Gastroesophageal sphincter (tissue), 4 donors: Measurements from ENCODE around the gene DHX34. TPM values are rescaled to one million over a fixed set of nuclear protein-coding genes. Genes with fewer than 3 reads are reported as not detected.
"Not testable (repeated sequence)": the region's sequence is repeated elsewhere in the genome, so short reads cannot be mapped to it uniquely, and the experiment has no call there.

Experiments used
- ATAC-seq: fragments of 150-250 bp; one replicate; pipeline ENCODE4 v1.9.1; 2016; ENCODE audit warnings: mild to moderate bottlenecking, moderate library complexity
- H3K27ac ChIP-seq, 4 donors: fragments of 200-600 bp; sonication (generic) in 3 of 4; 1 replicate in 3 of 4; 2 replicates in 1 of 4; pipeline ENCODE4 v1.5.1; 2016 to 2019
- H3K27me3 ChIP-seq: fragments of 200-600 bp; sonication (generic); one replicate; pipeline ENCODE4 v1.5.1; 2019
- H3K36me3 ChIP-seq, 2 donors: fragments of 200-600 bp; sonication (generic); one replicate each; pipeline ENCODE4 v1.5.1; 2019; ENCODE audit warnings: control low read depth in 1 of 2
- H3K4me1 ChIP-seq, 3 donors: fragments of 200-600 bp; sonication (generic); 1 replicate in 2 of 3; 2 replicates in 1 of 3; pipeline ENCODE4 v1.5.1; 2016 to 2019; ENCODE audit warnings: control low read depth in 2 of 3
- H3K4me3 ChIP-seq, 2 donors: fragments of 200-600 bp; sonication (generic); one replicate each; pipeline ENCODE4 v1.5.1; 2019; ENCODE audit warnings: mild to moderate bottlenecking in 1 of 2, moderate library complexity in 1 of 2
- H3K9me3 ChIP-seq, 3 donors: fragments of 200-600 bp; sonication (generic); one replicate each; pipeline ENCODE4 v1.5.1; 2017 to 2019; ENCODE audit warnings: control low read depth in 2 of 3
- EP300 ChIP-seq: sonication (generic); formaldehyde crosslinking; IDR thresholded peaks from one replicate; pipeline ENCODE4 v1.6.1; 2017; ENCODE audit warnings: antibody characterized with exemption, mild to moderate bottlenecking
- POLR2A ChIP-seq, 2 donors: fragments of 450-650 bp; IDR thresholded peaks; one replicate each; pipeline ENCODE4 v1.6.1; 2017; ENCODE audit warnings: antibody characterized with exemption in 2 of 2, mild to moderate bottlenecking in 2 of 2, moderate library complexity in 1 of 2
- POLR2AphosphoS5 ChIP-seq: sonication (generic); formaldehyde crosslinking; IDR thresholded peaks from one replicate; pipeline ENCODE4 v1.6.1; 2017; ENCODE audit warnings: antibody characterized with exemption
- WGBS, 2 donors: methylation state at CpG; one replicate each; pipeline ENCODE4 v1.1.5; 2018; ENCODE audit warnings: low coverage in 1 of 2; 5-methylcytosine and 5-hydroxymethylcytosine counted together
- total RNA-seq, 4 donors: library from RNA; depleted of rRNA; stranded (reverse); fragments of >200 nt; gene quantifications; one replicate each; pipeline ENCODE4 v1.1.0, GENCODE V29; 2016
- TF ChIP-seq, protein P1 (sequence below), 4 experiments: fragments of 200-600 bp in 2 of 4; fragments of 450-650 bp in 2 of 4; sonication (generic) in 1 of 4; IDR thresholded peaks; one replicate each; pipeline ENCODE4 v1.5.1; 2017 to 2019; ENCODE audit warnings: antibody characterized with exemption in 4 of 4, mild to moderate bottlenecking in 2 of 4, moderate library complexity in 2 of 4

The DHX34 gene, protein sequence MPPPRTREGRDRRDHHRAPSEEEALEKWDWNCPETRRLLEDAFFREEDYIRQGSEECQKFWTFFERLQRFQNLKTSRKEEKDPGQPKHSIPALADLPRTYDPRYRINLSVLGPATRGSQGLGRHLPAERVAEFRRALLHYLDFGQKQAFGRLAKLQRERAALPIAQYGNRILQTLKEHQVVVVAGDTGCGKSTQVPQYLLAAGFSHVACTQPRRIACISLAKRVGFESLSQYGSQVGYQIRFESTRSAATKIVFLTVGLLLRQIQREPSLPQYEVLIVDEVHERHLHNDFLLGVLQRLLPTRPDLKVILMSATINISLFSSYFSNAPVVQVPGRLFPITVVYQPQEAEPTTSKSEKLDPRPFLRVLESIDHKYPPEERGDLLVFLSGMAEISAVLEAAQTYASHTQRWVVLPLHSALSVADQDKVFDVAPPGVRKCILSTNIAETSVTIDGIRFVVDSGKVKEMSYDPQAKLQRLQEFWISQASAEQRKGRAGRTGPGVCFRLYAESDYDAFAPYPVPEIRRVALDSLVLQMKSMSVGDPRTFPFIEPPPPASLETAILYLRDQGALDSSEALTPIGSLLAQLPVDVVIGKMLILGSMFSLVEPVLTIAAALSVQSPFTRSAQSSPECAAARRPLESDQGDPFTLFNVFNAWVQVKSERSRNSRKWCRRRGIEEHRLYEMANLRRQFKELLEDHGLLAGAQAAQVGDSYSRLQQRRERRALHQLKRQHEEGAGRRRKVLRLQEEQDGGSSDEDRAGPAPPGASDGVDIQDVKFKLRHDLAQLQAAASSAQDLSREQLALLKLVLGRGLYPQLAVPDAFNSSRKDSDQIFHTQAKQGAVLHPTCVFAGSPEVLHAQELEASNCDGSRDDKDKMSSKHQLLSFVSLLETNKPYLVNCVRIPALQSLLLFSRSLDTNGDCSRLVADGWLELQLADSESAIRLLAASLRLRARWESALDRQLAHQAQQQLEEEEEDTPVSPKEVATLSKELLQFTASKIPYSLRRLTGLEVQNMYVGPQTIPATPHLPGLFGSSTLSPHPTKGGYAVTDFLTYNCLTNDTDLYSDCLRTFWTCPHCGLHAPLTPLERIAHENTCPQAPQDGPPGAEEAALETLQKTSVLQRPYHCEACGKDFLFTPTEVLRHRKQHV
- 10 to 100 TPM in 2 of 4 donors, 1 to 10 TPM in 2; 8.7 to 16.0 (median 12.3) TPM for total RNA-seq

DNA sequence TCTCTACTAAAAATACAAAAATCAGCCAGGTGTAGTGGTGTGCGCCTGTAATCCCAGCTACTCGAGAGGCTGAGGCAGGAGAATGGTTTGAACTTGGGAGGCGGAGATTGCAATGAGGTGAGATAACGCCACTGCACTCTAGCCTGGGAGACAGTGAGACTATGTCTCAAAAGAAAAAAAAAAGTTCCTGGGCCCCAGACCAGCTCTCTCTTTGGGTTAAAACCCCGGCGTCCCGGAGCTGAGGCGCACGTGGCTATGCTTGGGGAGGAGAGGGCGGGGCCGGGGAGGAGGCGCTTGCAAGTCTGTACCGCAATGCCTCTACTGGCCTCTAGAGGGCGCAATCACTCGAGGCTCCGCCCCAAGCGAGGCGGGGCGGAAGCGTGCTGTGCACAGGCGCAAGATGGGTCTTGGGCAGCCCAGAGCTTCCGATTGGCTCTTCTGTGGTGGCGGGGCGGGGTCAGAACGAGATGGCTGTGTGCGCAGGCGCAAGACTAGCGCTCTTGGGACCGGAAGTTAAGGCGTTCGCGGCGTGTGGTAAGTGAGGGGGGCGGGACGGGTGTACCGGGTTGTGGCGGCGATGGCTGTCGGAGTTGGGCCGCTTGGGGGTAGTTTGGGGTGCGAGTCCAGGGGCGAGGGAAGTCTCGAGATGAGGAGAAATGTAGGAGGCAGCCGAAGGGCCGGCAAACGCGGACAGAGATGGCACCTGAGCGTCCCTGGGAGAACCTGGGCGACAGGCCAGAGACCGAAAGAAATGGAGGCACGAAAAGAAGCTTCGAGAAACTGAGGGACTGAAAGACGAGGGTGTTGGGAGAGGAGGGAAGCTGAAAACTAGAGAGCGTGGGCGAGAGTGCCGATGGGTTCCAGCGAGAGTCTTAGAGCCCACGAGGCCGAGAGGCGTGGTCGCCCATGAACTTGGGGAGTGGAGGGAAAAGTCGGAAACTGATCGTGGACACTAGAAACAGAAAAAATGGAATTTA is at the start of gene DHX34:
Gene DHX34, plus strand, starts transcription at position 497 of the 977 bp plus-strand sequence. CDS start 3,716 bp downstream, outside the sequence.
- ATAC-seq: peak; percentile 100
- Histone ChIP-seq H3K9me3 (no peaks in the 10 kb centered on the region), H3K27me3 (no peaks in the 10 kb centered on the region), H3K4me3 (peak within 1 kb of the TSS; percentile 57 to 84), H3K4me1 (peaks cover 0 to 38% (median 12%) of the 10 kb centered on the region in 3 donors), H3K27ac (peak within 1 kb of the TSS in 3 of 4 donors; percentile 53 to 79 (median 78)), H3K36me3 (peaks cover 0 to 20% of the 10 kb centered on the region in 2 donors)
- TF ChIP-seq, protein P1, sequence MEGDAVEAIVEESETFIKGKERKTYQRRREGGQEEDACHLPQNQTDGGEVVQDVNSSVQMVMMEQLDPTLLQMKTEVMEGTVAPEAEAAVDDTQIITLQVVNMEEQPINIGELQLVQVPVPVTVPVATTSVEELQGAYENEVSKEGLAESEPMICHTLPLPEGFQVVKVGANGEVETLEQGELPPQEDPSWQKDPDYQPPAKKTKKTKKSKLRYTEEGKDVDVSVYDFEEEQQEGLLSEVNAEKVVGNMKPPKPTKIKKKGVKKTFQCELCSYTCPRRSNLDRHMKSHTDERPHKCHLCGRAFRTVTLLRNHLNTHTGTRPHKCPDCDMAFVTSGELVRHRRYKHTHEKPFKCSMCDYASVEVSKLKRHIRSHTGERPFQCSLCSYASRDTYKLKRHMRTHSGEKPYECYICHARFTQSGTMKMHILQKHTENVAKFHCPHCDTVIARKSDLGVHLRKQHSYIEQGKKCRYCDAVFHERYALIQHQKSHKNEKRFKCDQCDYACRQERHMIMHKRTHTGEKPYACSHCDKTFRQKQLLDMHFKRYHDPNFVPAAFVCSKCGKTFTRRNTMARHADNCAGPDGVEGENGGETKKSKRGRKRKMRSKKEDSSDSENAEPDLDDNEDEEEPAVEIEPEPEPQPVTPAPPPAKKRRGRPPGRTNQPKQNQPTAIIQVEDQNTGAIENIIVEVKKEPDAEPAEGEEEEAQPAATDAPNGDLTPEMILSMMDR (IDR thresholded peaks at IDR 0.05): peak in 3 of 4 experiments; percentile 98 to 100 (median 99)
- TF ChIP-seq POLR2A (IDR thresholded peaks at IDR 0.05) (peak; percentile 42 to 52), EP300 (no peak), POLR2AphosphoS5 (peak; percentile 69)
- 1 to 6% methylated on average over 19 to 40 of the region's 63 CpGs for WGBS, 2 donors

DNA sequence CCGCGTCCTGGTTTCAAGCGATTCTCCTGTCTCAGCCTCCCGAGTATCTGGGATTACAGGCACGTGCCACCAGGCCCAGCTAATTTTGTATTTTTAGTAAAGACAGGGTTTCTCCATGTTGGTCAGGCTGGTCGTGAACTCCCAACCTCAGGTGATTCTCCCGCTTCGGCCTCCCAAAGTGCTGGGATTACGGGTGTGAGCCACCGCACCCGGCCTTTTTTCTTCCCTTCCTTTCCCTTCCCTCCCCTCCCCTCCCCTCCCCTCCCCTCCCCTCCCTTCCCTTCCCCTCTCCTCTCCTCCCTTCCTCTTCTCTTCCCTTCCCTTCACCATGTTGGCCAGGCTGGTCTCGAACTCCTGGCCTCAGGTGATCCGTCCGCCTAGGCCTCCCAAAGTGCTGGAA is 48.2 kb upstream of the DHX34 start:
- not testable (repeated sequence) for H3K9me3 ChIP-seq, H3K27ac ChIP-seq, ATAC-seq, H3K4me3 ChIP-seq, H3K36me3 ChIP-seq, H3K27me3 ChIP-seq
- 92% methylated on average over 8 of the region's 14 CpGs; no CpG with 5 or more reads in 1 of the 2 donors for WGBS, 2 donors
- peaks cover 0 to 17% (median 0%) of the 10 kb centered on the region in 3 donors for H3K4me1 ChIP-seq

DNA sequence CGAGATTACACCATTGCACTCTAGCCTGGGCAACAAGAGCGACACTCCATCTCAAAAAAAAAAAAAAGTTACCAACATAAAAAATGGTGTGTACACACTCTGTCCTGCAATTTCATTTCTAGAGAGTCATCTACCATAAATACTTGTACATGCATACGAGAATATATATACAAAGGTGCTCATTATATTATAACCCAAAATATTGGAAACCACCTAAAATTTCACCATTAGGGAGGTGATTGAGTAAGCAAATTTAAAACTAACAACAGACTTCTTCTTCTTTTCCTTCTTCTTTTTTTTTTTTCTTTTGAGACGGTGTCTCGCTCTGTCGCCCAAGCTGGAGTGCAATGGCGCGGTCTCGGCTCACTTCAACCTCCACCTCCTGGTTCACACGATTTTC is 46.9 kb upstream of the DHX34 start:
- Histone ChIP-seq H3K36me3 (no peaks in the 10 kb centered on the region), H3K27ac (no peak overlapping the region), H3K4me3 (no peak overlapping the region), H3K27me3 (no peaks in the 10 kb centered on the region), H3K9me3 (no peaks in the 10 kb centered on the region), H3K4me1 (peaks cover 0 to 12% (median 0%) of the 10 kb centered on the region in 3 donors)
- no peak for TF ChIP-seq EP300
- no peak for ATAC-seq
- 83 to 90% methylated on average over 2 to 10 of the region's 10 CpGs for WGBS, 2 donors

DNA sequence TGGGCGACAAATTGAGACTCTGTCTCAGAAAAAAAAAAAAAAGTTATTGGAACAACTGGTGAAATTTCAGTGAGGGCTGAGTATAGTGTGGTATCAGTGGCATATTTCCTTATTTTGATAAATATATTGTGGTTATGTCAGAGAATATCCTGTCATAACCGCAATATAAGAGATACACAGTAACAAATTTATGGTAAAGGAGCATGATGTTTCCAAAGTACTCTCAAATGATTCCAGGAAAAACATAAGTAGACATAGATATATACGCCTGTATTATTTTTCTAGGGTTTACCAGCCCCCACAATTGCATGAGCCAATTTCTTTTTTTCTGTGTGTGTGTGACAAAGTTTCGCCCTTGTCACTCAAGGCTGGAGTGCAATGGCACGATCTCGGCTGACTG is 45.1 kb upstream of the DHX34 start:
- peaks cover 0 to 15% (median 0%) of the 10 kb centered on the region in 3 donors for H3K4me1 ChIP-seq
- no peaks in the 10 kb centered on the region for H3K27me3 ChIP-seq
- TF ChIP-seq POLR2AphosphoS5: no peak
- TF ChIP-seq, protein P1 (IDR thresholded peaks at IDR 0.05): no peak
- TF ChIP-seq POLR2A (IDR thresholded peaks at IDR 0.05): no peak
- TF ChIP-seq EP300: no peak
- no peak overlapping the region for H3K27ac ChIP-seq
- H3K36me3 ChIP-seq: no peaks in the 10 kb centered on the region
- H3K4me3 ChIP-seq: no peak overlapping the region
- H3K9me3 ChIP-seq: no peaks in the 10 kb centered on the region
- no peak for ATAC-seq
- 71 to 85% methylated on average over 2 to 6 of the region's 6 CpGs for WGBS, 2 donors

DNA sequence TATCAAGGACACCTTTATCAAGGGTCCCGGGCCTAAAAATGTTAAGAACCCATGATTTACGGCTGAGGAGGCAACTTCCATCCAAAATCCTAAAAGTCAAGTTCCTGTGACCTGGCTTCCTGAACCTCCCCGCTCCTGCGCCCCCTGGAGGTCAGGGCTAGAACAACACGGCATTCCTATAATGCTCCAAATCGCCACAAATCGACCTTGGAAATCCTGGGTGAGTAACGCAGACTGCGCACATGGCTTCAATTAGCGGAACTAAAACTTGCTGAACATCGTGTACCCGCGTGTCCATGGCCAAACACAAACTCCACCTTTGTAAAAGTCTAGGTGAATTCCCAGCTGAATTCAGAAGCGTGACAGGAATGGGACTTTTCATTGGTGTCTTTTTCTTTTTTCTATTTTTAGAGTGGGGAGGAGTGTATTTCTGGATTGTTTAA is 43.8 kb upstream of the DHX34 start:
- H3K27ac ChIP-seq: no peak overlapping the region
- no peak overlapping the region for H3K4me3 ChIP-seq
- WGBS, 2 donors: 2 to 5% methylated on average over 9 of the region's 14 CpGs

More for the DNA sequence above, 43.8 kb upstream of the DHX34 start:
- no peaks in the 10 kb centered on the region for H3K9me3 ChIP-seq
- ATAC-seq: peak; percentile 80
- H3K4me1 ChIP-seq: peaks cover 0 to 16% (median 0%) of the 10 kb centered on the region in 3 donors
- no peaks in the 10 kb centered on the region for H3K36me3 ChIP-seq
- peaks cover 6% of the 10 kb centered on the region for H3K27me3 ChIP-seq
- TF ChIP-seq, protein P1 (IDR thresholded peaks at IDR 0.05): peak; percentile 77 to 97 (median 85)
- peak; percentile 51 for TF ChIP-seq POLR2AphosphoS5
- no peak for TF ChIP-seq POLR2A (IDR thresholded peaks at IDR 0.05)
